Measurements from ENCODE around the gene IL18BP.

Gene IL18BP

GRCh38 chr11:72013765-72014711 is 15.3 kb downstream of the IL18BP start:
- DNase-seq, result no peak

GRCh38 chr11:72014761-72015320 is 16.1 kb downstream of the IL18BP start:
- DNase-seq, result no peak

- peak; percentile 56 for DNase-seq
These were observed 16.9 kb downstream of the IL18BP start for GRCh38 chr11:72015511-72016061.

GRCh38 chr11:72018171-72018570 is 19.5 kb downstream of the IL18BP start:
- DNase-seq, result no peak

DNA sequence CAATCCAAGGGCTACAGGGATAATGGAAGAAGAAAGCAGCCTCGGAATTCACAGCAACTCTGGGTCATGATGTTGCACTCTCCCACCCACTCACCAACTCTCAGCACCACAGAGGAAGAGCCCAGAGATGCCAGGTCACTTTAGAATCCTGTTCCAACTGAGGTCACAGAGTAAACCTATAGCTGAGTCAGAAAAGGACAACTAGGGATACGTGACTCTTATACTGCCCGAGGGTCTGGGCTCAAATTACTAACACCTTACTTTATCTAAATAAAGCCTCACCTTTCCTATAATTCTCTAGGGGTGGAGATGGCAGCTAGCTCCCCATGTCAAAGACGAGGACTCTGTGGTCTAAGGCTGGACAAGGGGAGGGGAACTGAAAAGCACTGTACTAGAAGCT is 24.6 kb downstream of the IL18BP start:
- no peak for DNase-seq

DNA sequence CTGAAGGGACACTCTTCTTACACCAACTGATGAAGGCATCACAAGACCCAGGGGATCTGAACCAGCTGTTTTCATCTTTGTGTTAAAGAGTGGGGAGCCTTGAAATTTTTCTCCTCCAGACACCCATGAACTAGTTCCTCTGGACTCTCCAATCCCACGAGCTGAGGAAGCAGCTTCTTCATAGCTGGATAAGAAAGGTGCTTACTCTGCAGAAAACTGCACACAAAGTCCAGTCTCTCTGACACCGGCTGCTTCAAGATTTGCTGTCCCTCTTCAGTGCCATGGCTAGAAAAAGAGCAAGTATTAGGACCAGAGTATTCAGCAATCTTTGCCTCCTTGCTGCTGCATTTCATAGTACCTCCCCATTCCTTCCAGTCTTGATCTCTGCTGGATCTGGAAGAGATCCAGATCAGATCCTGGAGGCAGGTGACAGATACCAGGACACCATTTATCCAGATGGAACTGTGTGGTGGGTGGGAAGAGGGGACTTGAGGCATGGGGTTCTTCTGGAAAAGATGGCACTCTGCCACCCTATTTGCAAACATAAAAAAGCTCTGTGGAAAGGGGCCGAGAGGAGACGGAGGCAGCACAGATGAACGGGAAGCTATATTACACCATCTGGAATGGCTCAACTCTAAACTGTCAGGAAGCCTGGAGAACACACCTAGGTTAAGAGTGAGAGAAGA is 25.5 kb downstream of the IL18BP start:
- no peak for DNase-seq

DNA sequence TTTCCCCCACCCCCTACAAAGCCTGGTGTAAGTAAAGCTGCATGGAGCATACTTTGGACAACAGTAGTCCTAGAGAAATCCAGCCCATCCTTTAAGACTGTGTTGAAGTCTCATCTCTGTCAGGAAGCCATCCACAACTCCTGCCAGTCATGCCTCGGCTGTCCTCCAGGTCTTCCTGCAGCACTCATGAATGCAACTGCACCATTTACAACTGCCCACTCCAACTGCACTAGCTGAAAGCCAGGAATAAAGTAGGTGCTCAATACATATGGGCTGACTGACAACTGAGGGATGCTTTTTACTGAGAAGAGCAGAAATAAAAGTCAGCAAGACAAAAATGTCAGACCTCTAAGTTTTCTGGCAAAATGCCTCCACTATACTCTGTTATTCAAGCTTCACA is 27.4 kb downstream of the IL18BP start:
- DNase-seq, result no peak

DNA sequence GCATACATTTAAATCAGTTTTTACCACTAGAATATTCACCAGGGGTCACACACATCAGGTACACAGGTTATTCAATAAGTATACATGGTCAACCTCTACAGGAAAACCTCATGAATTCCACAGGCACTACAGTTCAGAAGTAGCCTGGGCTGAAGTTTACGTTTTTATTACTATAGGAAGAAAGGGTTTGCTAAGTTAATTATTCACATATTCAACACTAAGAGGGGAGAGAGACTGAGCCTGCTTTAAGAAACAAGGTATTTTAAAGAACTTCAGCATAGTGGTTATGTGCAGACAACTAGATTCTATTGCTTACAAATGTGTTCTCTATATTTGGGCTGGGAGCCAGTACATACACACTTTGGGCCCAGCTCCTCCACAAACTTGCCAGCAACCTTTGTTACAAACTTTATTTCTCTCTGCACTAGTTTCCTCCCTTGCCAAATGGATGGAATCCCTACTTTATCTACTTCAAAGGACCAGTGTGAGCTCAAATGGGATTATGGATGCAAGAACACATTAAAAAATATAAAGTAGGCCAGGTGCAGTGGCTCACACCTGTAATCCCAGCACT is 31.9 kb downstream of the IL18BP start:
- DNase-seq, result no peak

DNA sequence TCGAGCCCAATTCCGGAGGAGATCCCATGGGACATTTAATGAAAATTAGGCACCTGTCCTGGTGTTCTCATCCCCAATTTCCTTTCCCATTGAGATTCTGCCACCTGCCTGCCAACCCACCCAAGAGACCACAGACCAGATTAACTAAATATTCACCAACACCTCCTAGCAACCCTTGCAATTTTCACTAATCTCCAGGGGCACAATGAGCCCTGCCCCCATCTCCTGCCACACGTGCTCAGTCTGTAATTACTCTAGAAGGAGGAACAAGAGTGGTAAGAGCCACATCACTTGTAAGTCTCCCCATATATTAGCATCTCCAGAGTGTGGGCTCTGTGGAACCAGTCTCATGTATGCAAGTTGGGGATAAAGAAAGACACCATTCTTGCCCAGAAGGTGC is 38.0 kb downstream of the IL18BP start:
- DNase-seq, result no peak

- DNase-seq, result no peak
These were observed 39.0 kb downstream of the IL18BP start for GRCh38 chr11:72037554-72038311.

DNA sequence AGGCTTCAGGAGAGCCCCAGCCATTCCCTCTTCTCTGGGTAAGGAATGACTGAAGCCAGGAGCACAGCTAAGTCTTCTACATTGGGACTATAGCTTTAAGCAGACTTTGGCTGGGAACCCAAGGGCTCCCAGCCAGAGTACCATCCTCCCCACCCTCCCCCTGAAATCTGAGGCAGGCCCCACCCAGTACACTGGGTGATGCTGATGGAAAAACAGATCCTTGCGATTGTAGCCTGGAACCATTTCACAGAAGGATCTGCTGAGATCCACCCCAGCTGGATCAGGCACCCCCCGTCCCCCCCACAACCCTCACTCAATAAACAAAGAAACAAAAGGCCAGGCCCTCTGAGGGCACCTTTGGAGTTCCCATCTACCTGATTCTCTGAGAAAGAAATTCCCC is 39.8 kb downstream of the IL18BP start:
- no peak for DNase-seq

DNA sequence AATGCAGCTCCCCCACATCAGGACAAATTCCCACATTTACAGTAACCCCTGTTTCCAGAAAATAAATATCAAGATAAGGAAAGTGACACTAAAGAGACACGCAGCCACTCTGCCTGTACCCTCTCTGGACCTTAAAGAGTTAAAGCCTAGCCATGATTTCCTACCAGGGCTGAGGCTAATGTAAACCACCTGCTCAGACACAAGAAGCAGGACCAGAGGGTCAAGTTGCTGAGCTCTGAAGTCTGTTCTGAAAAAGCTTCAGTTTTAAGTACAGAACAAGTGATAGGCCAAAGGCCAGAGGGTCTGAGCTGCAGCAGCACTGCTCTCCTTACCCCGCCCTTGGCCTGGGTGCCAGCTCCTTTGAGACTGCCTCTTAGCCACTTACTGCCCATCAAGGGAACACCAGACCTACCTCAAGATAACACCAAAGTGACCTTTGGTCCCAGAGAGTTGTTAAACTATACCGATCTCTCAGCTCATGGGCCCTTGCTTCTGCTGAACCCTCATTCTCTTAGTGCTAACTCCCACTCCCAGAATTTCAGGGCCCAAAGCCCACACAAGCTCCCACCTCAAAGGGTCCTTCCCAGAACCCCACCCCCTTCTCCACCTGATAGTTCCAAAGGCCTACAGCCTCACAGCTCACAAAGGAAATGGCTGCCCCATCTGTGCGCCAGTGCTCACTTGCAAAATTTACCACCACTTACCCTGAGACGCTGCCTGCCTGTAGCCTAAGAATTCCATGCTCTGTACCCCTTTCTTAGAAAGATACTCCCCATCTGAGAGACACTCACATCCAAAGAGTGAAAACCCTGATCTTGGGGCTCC is 40.5 kb downstream of the IL18BP start:
- DNase-seq, result no peak

- DNase-seq, result no peak
These were observed 41.2 kb downstream of the IL18BP start for GRCh38 chr11:72039856-72040401.

DNA sequence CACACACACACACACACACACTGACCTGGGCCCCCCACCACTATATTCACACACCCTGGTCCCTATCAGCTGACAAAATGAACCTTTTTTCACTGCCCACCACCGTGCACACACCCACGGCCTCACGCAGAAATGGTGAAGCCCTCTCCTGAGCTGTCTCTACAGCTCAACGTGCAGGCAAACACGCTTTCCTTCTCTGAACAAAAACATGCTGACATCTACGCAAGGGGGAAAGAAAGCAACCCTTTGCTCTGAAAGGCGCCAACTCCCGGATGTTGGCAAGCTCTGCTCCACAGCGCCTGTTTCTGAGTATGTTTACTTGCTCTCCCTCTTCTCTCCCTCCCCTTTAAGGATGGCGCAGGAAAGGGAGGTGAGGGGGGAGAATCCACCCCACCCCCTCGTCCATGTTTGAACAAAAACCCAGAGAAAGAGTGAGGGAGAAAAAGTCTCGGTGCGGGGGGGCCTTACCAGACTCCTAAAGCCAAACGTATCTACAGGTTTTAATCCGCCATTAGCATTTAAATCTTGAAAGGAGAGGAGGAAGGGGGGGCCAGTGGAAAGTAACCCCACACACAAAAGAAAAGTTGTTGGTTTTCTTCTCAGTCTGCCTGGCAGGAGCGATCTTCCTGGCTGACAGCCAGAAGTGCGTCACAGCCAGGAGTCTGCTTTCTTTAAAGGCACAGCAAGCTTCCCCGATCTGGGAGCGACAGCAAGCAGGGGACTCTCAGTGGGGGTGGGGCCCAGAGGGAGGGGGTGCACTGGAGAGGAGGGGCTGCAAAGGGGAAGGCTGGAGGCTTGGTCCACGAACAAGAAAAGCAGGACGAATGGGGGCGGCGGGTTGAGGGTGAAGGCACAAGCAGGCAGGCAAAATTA is 42.0 kb downstream of the IL18BP start:
- peak; percentile 99 for DNase-seq

GRCh38 chr11:72041364-72042063 is 42.8 kb downstream of the IL18BP start:
- DNase-seq, result peak; percentile 96

DNA sequence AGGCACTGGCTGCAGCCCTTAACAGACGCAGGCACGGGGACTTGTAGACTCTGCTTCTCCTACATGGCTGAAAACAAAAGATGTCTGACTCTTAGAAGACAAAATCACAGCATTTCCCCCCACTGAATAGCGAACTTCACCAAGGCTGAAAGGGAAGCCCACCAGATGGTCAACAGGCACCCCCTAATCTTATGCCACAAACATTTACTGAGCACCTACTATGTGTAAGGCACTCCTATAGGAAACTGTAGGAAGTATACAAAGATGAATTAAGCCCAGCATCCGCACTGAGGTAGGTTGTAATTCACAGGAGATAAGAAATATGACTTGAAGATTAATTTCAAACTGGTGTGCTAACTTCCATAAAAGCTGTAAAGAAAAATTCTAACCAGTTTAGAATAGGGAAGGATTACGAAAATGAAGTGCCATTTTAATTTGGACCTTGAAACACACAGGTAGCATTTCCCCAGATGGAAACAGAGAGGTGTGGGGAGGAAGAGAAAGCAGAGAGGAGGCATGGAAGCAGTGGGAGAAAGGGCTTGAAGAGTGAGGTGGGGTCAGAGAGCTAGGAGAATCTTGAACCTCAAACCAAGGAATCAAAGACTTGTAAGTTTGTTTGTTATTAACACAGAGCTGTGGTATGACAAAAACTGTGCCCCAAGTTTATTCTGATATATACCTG is 43.5 kb downstream of the IL18BP start:
- no peak for DNase-seq

DNA sequence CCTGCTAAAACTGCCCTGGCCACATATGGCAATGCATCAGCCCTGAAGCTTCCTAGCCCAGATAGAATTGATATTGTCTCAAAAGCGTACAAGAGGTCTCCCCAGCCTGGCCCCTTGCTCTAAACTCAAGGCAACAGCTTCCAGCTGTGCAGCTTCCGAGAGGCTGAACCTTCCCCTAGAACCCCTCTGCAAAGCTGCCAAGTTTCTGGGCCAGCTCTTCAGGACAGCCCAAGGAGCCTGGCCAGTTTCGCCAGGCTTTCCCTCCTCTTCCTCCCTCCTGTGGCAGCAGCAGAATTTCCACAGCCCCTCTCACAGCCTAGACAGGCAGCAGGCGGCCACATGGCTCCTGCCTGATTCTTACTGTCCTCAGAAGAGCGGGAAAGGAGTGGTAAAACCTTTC is 47.1 kb downstream of the IL18BP start:
- no peak for DNase-seq

DNA sequence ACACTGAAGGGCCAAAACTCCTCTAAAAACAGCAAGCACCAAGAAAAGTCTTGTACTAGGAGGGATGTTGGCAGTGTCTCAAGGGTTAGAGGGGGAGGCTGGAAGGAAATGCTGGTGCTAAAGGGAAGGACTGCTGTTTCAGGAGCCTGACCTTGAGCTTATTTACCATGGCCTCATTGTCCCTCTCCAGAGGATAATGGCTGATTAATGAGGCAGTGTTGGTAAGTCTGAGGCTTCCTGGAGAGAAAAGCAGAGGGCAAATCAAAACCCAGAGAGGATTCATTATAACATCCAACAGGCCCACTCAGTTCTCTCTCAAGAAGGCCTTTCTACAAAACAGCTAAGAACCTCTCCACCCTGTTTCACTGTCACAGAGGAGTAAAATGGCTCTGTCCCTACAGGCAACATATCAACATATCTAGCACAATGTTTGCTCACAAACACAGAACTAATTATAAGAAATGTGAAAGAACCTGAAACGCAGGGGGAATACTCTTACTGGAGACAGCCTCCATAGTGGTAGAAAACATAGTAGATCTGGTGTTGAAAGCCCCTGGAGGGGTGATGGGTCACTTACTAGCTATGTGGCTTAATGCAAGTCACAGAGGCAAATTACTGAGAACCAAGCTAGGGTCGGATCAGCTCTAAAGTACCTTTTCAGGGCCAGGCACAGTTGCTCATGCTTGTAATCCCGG is 50.2 kb downstream of the IL18BP start:
- no peak for DNase-seq

All from OCI-M1 (cell line).